K562 (cell line): ENCODE data around the gene NFIC. TPM values are rescaled to one million over a fixed set of nuclear protein-coding genes. Genes with fewer than 3 reads are reported as not detected.

ENCODE experiments used
- ARHGAP35 ChIP-seq: fragments of 450-650 bp; IDR thresholded peaks from 2 replicates; pipeline ENCODE4 v1.6.1; 2018; ENCODE audit not compliant: partially characterized antibody
- CEBPG ChIP-seq, 3 experiments: fragments of 200-800 bp in 1 of 3; sonication (Bioruptor generic) in 1 of 3; sonication (generic) in 1 of 3; formaldehyde crosslinking in 1 of 3; IDR thresholded peaks in 2 of 3; conservative IDR thresholded peaks in 1 of 3; 2 replicates each; pipeline versions ENCODE4 v1.6.1 to v1.8.0; 2016 to 2022; ENCODE audit warnings: missing compliant biosample characterization in 2 of 3, missing genetic modification characterization in 2 of 3, mild to moderate bottlenecking in 1 of 3, missing genetic modification reagents in 1 of 3
- CHD4 ChIP-seq: fragments of 200-600 bp; sonication (generic); IDR thresholded peaks from 3 replicates; pipeline ENCODE4 v1.6.1; 2012; ENCODE audit warnings: low read depth, mild to moderate bottlenecking, mixed read lengths, low read length, inconsistent platforms; ENCODE audit not compliant: insufficient read depth, insufficient replicate concordance, poor library complexity, severe bottlenecking
- ELF4 ChIP-seq: fragments of 450-650 bp; formaldehyde crosslinking; IDR thresholded peaks from 2 replicates; pipeline ENCODE4 v1.4.0; 2022; ENCODE audit warnings: missing genetic modification characterization
- FOXA1 ChIP-seq: fragments of 450-650 bp; IDR thresholded peaks from 2 replicates; pipeline ENCODE4 v1.6.1; 2016; ENCODE audit warnings: mild to moderate bottlenecking, borderline replicate concordance
- JUNB ChIP-seq: fragments of 450-650 bp; formaldehyde crosslinking; conservative IDR thresholded peaks from 2 replicates; pipeline ENCODE4 v1.4.0; 2020; ENCODE audit warnings: mild to moderate bottlenecking
- KDM4B ChIP-seq, 2 experiments: fragments of 450-650 bp in 1 of 2; sonication (generic) in 1 of 2; IDR thresholded peaks; 2 replicates each; pipeline ENCODE4 v1.6.1; 2016 to 2017; ENCODE audit warnings: borderline replicate concordance in 2 of 2, antibody characterized with exemption in 1 of 2, low read depth in 1 of 2, mild to moderate bottlenecking in 1 of 2
- KLF16 ChIP-seq: IDR thresholded peaks from 2 replicates; pipeline ENCODE4 v1.6.1; 2016; ENCODE audit warnings: antibody characterized with exemption
- PHF8 ChIP-seq: fragments of 200-600 bp; sonication (generic); IDR thresholded peaks from 2 replicates; pipeline ENCODE4 v1.6.1; 2012; ENCODE audit warnings: mixed run types, mild to moderate bottlenecking, inconsistent platforms, low read length, moderate library complexity, borderline replicate concordance
- POLR2A ChIP-seq: fragments of 450-650 bp; conservative IDR thresholded peaks from 2 replicates; pipeline ENCODE4 v1.6.1; 2016
- POLR3A ChIP-seq: IDR thresholded peaks from 2 replicates; pipeline ENCODE4 v1.6.1; 2011; ENCODE audit warnings: borderline replicate concordance, mild to moderate bottlenecking, moderate library complexity; ENCODE audit not compliant: insufficient read length, insufficient read depth; ENCODE audit errors: extremely low read depth
- RBM25 ChIP-seq: fragments of 200-400 bp; formaldehyde crosslinking; IDR thresholded peaks from 2 replicates; pipeline ENCODE4 v1.6.1; 2018; ENCODE audit warnings: low read length, low read depth, moderate library complexity; ENCODE audit not compliant: severe bottlenecking
- SAFB2 ChIP-seq: fragments of 200-400 bp; formaldehyde crosslinking; IDR thresholded peaks from 2 replicates; pipeline ENCODE4 v1.6.1; 2018; ENCODE audit warnings: borderline replicate concordance, low read length, low read depth, moderate library complexity; ENCODE audit not compliant: severe bottlenecking
- SLC30A9 ChIP-seq: fragments of 250-450 bp; sonication (Bioruptor Pico); IDR thresholded peaks from 2 replicates; pipeline ENCODE4 v1.8.0; 2022; ENCODE audit warnings: mild to moderate bottlenecking, moderate library complexity
- SMAD3 ChIP-seq: fragments of 450-650 bp; formaldehyde crosslinking; conservative IDR thresholded peaks from 2 replicates; pipeline ENCODE4 v1.4.0; 2020; ENCODE audit warnings: mild to moderate bottlenecking
- SREBF1 ChIP-seq: fragments of 150-350 bp; IDR thresholded peaks from 2 replicates; pipeline ENCODE4 v1.6.1; 2014; ENCODE audit warnings: antibody characterized with exemption, low read depth, low read length, borderline replicate concordance
- ZBTB26 ChIP-seq: fragments of 450-650 bp; formaldehyde crosslinking; IDR thresholded peaks from 2 replicates; pipeline ENCODE4 v1.4.0; 2022; ENCODE audit warnings: missing genetic modification characterization
- ZFPM2 ChIP-seq: fragments of 250-450 bp; sonication (Bioruptor Pico); IDR thresholded peaks from 2 replicates; pipeline ENCODE4 v1.5.1; 2022; ENCODE audit warnings: mild to moderate bottlenecking
- ZNF124 ChIP-seq: sonication (generic); formaldehyde crosslinking; IDR thresholded peaks from 2 replicates; pipeline ENCODE4 v1.8.1; 2022; ENCODE audit warnings: missing genetic modification reagents
- ZNF134 ChIP-seq: fragments of 250-450 bp; sonication (Bioruptor Pico); conservative IDR thresholded peaks from 2 replicates; pipeline ENCODE4 v1.4.0; 2020
- ZNF57 ChIP-seq: fragments of 450-650 bp; formaldehyde crosslinking; IDR thresholded peaks from 2 replicates; pipeline ENCODE4 v1.4.0; 2020; ENCODE audit warnings: mild to moderate bottlenecking, moderate library complexity
- ZNF707 ChIP-seq: fragments of 250-450 bp; sonication (Bioruptor Pico); conservative IDR thresholded peaks from 2 replicates; pipeline ENCODE4 v1.8.0; 2022; ENCODE audit warnings: inconsistent platforms, mild to moderate bottlenecking, moderate library complexity
- polyA plus RNA-seq, 8 experiments: library from polyadenylated mRNA; depleted of rRNA in 4 of 8; stranded (reverse) in 5 of 8; unstranded in 3 of 8; fragments of >200 nt; fragmentation: Nextera tagmentation in 2 of 8; fragmentation: Illumina TruSeq in 1 of 8; extraction: Ambion mirVana in 2 of 8; extraction: Trizol in 1 of 8; gene quantifications; 2 replicates each; pipeline versions ENCODE4 v1.2.1 to v1.2.3, GENCODE V29; 2011 to 2014; ENCODE audit warnings: inconsistent platforms in 1 of 8, missing spikeins in 1 of 8
- total RNA-seq, 7 experiments: library from RNA; depleted of rRNA in 6 of 7; stranded (reverse); fragments of >200 nt in 6 of 7; fragmentation: Illumina TruSeq in 2 of 7; extraction: Trizol in 2 of 7; gene quantifications; 2 replicates each; pipeline versions ENCODE4 v1.2.1 to v1.2.3, GENCODE V29; 2011 to 2021; ENCODE audit warnings: low replicate concordance in 1 of 7
- TF ChIP-seq, protein P1 (sequence below): fragments of 250-450 bp; sonication (Bioruptor Pico); IDR thresholded peaks from 2 replicates; pipeline ENCODE4 v1.8.0; 2021; ENCODE audit warnings: mild to moderate bottlenecking, moderate library complexity

NFIC gene
- total and polyA plus RNA-seq, 9 of the 15 experiments (the other 6 are each of a cell fraction or from before 2014, with no cell fraction given), result 0.71 to 62.1 (median 6.9) TPM

- TF ChIP-seq FOXA1, result no peak
- no peak for TF ChIP-seq ZBTB26 (CRISPR knock-in tag)
- no peak for TF ChIP-seq ZNF124
- TF ChIP-seq SREBF1, result no peak
- no peak for TF ChIP-seq SLC30A9 (CRISPR knock-in tag)
- no peak for TF ChIP-seq KLF16
- TF ChIP-seq ELF4 (CRISPR knock-in tag), result no peak
- TF ChIP-seq CHD4, result no peak
- TF ChIP-seq ZNF707 (CRISPR knock-in tag), result no peak
- TF ChIP-seq POLR3A, result no peak
- TF ChIP-seq SMAD3 (CRISPR knock-in tag), result no peak
- no peak for TF ChIP-seq ZNF57
- TF ChIP-seq SAFB2, result no peak
- no peak for TF ChIP-seq POLR2A
- TF ChIP-seq KDM4B (IDR thresholded peaks at IDR 0.05; ENCODE audit: borderline replicate concordance in 2 of 2, low read depth in 1 of 2), result no peak
- TF ChIP-seq ZNF134 (CRISPR knock-in tag), result no peak
- no peak for TF ChIP-seq ARHGAP35
- no peak for TF ChIP-seq PHF8
- TF ChIP-seq RBM25, result peak; percentile 86
- no peak for TF ChIP-seq CEBPG (CRISPR knock-in tag; IDR thresholded peaks at IDR 0.05)
- TF ChIP-seq CEBPG (tag; conservative IDR thresholded peaks at IDR 0.05 in 1 of 2, IDR thresholded peaks at IDR 0.05 in 1 of 2), result no peak
- TF ChIP-seq ZFPM2 (CRISPR knock-in tag), result no peak
- TF ChIP-seq JUNB (CRISPR knock-in tag), result no peak
- TF ChIP-seq, protein P1, sequence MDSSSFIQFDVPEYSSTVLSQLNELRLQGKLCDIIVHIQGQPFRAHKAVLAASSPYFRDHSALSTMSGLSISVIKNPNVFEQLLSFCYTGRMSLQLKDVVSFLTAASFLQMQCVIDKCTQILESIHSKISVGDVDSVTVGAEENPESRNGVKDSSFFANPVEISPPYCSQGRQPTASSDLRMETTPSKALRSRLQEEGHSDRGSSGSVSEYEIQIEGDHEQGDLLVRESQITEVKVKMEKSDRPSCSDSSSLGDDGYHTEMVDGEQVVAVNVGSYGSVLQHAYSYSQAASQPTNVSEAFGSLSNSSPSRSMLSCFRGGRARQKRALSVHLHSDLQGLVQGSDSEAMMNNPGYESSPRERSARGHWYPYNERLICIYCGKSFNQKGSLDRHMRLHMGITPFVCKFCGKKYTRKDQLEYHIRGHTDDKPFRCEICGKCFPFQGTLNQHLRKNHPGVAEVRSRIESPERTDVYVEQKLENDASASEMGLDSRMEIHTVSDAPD, result no peak
These were observed 1.1 kb upstream of the NFIC start (continued) for GRCh38 chr19:3365093-3365835.
